ENCODE data around the gene PITPNC1.

Gene PITPNC1

DNA sequence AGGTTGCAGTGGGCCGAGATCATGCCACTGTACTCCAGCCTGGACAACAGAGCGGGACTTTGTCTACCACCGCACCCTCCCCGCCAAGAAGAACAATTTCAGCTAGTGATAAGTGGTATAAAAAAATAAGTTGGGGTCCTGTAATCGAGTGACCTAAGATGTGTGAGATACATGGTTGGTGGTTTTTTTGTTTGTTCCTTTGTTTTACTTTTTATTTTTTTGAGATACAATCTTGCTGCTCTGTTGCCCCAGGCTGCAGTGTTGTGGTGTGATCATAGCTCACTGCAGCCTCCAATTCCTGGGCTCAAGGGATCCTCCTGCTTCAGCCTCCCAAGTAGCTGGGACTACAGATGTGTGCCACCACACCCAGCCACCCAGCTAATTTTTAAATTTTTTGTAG lies 58.7 kb downstream of the PITPNC1 start:
- DNase-seq, result peak; percentile 49

DNA sequence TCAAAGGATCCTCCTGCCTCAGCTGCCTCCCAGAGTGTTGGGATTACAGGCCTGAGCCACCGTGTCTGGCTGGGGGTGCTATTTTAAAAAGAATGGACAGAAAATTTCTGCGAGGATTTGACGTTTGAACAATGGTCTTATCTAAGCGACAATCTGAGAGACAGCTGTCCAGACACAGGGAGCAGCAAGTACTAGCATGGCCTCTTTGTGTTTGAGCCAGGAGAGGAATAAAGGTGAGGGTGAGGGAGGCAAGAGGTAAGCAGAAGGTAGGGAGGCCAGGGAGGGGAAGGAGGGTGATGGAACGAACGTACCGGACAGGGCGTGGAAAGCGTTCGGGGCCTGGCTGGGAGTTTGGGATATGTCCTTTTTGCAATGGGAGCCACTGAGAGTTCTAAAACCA lies 59.2 kb downstream of the PITPNC1 start:
- peak; percentile 40 for DNase-seq

DNA sequence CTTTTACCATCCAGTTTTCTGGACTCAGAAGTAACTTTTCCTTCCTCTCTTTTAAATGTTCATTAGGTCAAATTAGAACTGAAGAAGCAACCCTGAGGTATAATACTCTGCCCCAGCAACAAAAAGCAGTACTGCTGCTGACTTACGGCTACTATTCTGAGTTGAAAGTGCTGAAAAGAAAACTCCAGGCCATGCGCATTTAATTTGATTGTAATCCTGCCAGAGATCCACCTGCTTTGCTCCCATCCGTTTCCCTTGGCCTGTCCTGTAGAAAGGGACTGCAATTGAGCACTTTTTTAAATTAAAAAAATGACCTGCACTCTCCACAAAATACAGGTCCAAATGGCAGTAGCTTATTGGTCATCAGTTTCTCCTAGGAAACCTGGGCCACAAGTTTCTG lies 61.6 kb downstream of the PITPNC1 start:
- DNase-seq, result no peak

DNA sequence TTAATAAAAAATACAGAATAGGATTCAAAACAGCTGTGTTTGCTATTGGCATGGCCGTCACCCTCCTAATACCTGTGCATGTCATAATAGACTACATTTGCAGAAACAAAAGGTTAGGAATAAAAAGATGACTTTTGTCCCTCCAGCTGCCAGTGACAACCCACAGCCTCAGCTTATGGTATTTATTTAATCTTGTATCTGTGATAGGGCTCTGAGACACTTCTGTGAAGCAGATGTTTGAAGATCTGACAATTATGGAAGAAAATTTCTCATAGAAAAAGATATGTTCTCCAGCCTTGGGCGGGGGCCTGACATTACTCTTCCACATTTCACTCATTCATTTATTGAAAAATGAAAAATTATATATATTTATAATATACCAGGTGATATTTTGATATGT lies 62.2 kb downstream of the PITPNC1 start:
- DNase-seq, result no peak

DNA sequence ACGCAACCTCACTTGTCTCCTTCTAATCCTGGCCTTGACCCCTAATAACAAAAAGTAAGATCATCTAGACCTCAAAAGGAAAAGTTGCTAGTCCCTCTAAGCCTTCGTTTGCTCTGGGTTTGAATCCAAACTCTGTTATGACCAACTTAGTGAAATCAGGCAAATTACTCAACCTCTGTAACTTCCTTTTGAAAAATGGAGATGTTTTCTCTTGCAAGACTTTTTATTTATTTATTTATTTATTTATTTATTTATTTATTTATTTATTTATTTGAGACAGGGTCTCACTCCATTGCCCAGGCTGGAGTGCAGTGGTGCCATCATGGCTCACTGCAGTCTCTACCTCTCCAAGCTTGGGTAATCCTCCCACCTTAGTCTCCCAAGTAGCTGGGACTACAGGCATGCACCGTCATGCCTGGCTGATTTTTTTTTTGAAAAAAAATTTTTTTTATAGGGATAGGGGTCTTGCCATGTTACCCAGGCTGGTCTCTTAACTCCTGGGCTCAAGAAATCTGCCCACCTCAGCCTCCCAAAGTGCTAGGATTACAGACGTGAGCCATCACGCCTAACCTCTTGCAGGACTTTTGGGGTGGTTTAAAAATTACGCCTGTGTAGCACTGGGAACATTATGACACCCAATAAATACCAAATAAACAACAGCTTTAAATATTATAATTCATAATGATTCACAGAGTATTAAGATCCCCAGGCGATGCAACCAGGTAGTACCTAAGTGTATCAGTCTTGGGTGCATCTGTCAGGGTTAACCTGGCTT lies 63.4 kb downstream of the PITPNC1 start:
- no peak for DNase-seq

DNA sequence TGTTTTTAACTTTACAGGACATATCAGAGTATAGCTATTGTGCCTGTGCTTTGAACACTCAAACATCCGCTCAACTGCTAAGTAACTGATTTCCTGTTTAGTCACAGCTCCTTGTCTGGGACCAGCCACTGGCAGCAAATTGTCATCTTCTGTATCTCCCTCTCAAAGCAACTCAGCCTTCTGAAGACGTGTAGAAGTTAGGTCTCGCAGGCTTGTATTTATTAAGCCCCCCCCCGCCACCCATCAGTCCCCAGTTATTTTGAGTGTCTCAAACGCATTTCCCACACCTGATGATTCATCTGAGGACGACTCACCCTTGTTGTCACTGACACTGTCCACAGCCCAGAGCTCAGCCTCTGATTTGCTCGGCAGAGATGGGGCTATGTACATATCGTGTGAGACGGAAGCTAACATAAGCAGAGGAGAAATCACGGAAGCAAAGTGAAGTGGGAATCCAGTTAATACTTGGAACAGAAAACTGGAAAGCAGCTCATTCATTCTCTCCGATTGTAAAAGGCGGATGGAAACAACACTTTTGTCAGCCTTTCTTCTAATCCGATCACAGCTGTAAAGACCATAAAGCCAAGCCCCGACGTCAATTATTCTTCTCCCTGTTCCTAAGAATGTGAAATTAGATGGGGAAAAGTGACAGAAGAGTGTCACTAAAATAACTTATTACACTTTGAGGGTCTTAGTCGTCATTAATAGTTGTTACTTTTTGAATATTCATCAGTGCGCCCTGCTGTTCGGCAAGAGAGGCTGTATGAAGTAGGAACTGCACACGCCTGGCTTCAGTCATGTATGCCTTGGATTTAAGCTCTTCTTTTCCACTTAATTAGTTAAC lies 64.2 kb downstream of the PITPNC1 start:
- peak; percentile 68 for DNase-seq

DNA sequence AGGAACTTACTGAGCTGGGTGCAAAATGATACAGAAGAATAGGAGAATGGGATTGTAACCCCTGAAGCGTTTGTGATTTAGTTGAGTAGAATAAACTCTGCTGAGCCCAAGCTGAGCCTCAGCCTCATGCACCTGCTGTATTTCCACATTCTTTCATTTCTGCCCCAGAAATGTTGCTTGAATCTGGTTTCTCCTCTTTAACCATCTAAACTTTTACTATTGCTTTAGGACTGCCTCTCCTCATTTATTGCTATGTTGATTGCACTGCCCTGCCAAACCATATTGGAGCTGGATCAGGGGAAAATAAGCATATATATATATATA lies 64.8 kb downstream of the PITPNC1 start:
- DNase-seq, result no peak

DNA sequence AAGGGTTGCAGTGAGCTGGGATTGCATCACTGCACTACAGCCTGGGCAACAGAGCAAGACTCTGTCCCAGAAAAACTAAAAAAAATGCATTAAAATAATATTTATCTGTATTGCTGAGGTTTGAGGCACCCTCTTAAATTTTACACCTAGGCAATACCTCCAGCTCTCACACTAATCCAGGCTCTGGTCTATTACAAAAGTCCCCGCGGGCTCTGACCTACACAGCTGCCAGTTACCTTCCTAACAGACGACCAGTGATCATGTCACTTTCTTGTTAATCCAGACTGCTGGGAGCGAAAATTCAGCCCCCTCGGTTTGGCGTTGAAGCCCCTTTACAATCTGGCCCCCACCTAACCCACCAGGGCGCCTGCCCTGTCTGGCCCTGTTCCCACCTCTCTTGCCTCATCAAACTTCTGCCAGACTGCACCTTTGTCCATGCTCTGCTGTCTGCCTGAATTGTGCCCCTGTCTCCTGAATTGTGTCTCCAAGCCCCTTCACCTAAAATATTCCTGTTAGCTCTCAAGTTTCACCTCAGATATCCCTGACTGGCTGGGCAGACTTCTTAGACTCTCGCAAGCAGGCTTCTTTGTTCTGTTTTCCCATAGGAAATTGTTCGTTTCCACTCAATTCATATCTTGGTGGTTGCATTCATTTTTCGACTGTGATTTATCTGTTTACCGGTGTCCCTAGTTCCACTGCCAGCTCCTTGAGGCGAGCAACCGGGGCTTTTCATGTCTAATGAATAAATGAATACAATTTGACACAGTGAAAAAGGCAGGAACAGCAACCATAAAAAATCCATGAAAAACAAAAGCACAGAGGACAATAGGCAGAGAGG lies 65.9 kb downstream of the PITPNC1 start:
- no peak for DNase-seq

DNA sequence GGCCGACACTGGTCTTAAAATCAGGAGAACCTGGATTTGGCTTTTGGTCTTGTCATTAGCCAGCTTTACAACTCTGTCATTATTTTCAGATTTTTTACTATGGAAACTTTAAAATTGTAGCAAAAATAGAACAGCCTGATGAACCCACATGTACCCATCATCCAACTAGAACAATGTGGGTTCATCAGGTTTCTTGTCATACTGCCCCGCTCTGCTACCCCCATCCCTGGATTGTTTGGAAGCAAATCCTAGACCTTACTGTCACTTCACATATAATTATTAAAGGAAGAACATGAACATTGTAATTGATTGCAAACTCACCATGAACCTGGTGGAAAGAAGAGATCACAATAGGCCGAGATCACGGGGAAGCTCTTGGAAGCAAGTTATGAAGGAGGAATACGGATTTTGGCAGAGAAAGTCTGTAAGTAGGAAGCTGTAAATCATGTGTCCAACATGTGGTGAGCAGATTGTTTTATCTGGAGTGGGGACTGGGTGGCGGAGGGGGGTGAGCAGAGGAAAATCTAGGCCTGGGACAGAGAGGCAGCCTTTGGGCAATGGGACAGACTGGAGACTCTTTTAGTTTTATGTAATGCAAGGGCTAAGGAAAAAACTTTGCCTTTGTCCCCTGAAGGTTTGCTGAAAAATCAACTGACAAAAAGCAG lies 67.0 kb downstream of the PITPNC1 start:
- no peak for DNase-seq

DNA sequence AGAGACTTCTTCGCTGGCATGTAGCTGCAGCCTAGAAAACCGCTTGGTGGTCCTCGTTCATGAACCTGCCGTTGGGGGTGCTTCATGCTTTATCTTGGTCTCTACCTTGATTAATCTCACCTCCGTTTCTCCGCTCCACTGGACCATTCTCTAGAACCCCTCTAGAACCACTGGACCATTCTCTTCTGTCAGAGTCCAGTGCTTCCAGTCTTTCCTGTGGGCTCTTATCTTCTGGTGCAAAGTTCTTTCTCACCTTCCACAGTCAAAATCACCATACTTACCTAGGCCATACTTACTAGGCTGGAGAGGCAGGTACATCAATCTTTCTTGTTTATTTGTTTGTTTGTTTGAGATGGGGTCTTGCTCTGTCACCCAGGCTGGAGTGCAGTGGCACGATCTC lies 71.4 kb downstream of the PITPNC1 start:
- DNase-seq, result peak; percentile 41

DNA sequence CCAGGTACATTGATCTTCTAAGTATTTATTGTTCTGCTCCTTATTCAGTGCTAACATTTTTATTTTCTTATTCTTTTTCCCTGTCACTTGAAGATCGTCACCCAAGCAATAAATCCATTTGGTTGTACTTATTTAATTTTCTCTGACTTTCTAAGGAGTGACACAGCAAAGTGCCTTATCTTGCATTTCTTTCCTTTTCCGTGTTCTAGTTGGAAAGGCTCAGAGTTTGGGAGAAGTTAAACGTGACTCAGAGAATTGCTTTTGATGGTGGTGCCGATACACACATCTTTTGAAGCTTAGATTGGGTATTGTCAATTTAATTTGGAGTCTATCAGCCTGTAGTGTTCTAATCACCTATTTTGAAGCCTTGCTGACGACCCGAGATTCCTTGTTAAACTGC lies 72.0 kb downstream of the PITPNC1 start:
- no peak for DNase-seq

DNA sequence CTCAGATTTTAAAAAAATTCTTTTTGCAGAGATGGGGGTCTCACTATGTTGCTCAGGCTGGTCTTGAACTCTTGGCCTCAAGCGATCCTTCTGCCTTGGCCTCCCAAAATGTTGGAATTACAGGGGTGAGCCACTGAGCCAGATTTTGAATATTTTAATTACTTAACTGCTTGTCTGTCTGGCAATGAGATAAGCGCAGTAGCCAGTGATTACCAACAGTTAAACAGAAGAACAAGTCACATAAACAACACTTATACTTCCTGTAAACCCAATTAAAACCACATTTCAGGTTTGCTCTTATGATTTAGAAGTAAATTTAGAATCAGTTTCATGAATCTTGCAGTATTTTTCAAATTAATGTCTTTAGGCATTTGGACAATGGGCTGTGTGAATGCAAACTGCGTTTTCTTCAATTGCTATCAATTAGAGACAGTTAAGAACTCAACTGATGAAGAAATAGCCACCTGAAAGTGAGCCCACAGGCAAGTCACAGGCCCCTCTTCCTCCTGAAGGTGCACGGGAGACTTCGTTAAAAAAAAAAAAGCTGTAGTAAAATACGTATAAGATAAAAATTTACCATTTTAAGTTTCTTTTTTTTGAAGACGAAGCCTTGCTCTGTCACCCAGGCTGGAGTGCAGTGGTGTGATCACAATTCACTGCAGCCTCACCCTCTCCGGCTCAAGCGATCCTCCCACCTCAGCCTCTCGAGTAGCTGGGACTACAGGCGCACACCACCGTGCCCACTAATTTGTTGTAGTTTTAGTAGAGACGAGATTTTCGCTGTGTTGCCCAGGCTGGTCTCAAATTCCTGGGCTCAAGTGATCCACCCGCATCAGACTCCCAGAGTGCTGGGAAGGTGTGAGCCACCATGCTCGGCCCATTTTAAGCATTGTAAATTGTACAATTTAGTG lies 73.0 kb downstream of the PITPNC1 start:
- peak; percentile 48 for DNase-seq

DNA sequence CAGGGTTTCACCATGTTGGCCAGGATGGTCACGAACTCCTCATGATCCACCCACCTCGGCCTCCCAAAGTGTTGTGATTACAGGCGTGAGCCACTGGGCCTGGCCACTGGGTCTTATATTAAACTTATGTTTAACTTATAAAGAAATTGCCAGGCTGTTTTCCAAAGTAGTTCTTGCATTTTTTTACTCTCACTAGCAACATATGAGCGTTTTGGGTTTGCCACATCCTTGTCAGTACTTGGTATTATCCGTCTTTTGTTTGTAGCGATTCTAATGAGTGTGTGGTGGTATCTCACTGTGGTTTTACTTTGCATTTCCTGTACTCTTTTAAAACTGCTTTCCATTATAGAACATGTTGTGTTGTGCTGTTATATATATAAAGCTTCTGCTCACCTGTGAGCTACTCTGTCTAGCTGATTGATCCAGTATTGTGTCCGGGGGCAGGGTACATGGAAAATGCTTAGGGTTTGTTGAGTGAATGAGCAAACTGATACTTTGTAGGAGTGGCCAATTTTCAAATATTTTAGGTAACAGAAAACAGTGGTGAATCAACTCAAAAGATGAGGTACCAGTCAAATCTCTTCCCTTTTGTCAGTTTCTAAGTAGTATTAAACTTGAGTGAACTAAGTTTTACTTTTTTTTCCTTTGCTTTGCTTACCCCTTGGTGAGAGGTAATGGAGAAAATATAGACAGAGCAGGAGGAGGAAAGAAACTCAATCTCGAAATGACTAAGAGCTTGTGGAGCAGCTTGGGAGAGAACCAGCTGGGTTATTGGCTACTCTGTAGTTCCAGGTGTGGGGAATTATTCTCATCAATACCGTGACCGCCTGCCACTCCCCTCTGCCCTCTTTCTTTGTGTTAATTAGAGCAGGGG lies 75.8 kb downstream of the PITPNC1 start:
- DNase-seq, result no peak

DNA sequence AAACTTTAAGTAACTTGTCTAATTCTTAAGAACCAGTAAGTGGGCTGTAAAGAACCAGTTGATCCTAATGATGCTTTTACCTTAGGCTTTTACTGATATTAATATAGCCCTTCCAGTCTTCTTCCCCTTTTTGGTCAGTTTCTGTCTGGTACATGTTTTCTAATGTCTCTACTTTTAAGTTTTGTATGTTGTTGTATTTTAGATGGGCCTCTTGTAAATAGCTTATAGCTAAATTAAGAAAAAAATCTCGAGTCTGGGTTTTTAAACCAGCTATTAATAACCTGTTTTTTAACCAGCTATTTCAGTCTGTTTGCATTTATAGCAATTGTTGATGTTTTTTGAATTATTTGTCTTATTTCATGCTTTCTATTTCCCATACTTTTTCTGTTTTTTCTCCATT lies 79.0 kb downstream of the PITPNC1 start:
- no peak for DNase-seq

DNA sequence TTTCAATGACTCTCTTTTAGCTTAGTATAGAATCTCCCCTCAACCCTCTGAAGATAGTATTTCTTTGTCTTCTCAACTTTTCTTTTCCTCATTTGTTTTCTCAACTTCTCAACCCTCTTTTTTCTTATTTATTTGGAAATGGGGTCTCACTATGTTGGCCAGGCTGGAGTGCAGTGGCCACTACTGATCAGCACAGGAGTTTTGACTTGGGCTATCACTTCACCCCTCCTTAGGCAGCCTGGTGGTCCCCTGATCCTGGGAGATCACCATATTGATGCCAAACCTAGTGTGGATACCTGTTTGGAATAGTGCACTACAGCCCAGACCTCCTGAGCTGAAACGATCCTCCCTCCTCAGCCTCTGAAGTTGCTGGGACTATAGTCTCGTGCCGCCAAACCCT lies 79.8 kb downstream of the PITPNC1 start:
- peak; percentile 36 for DNase-seq

DNA sequence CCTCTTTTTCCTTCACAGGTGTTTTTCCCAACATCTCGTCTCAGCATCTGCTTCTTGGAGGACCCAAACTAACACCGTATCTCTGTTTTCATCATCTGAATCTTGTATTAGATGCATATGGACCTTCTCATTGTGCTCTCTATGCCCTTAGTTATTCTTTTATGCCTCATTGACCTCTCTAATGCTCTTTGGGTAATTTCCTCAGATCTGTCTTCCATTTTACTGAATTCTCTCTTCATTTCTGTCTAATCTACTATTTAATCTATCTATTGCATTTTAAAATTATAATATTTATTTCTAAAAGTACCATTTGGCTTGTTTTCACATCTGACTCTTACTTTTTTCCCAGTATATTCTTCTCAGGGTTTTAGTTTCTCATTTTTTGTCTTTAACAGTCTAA lies 81.1 kb downstream of the PITPNC1 start:
- DNase-seq, result no peak

DNA sequence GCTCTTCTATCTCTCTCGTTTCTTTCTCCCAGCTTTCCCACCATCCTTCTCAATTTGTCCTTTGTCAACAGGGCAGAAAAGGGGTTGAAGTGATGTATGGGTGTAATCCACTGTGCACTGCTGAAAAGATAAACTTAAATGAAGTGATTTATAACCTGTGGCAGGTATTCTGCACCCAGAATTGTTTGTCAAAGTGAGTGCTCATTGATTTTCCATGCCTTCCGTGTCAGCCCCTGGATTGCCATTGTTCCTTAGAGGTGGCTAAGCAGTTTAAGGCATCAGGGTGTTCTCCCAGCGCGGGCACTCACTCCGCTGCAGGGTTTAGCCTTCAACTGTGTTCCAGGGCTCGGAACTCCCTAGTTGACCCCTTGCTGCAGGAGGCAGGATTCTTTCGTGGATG lies 82.9 kb downstream of the PITPNC1 start:
- DNase-seq, result no peak

DNA sequence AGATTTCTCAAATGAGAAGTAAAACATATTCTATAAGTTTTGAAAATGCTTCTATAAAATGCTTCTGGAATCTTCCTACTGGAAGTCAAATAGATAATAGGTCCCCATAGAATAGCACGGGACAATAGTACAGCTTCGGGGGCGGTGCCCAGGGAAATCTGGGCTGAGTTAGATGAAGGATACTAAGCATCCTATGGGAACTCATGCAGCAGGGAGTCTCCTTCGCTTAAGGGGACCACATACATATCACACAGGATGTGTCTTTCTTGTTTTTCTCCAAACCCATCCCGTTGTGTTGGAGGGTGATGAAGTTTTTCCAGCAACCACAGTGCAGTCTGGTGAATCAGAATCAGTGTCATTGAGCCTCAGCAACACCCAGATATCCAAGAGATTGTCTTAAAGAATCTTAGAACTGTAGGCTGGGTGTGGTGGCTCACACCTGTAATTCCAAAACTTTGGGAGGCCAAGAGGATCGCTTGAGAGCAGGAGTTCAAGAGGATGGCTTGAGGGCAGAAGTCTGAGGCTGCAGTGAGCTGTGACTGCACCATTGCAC lies 84.2 kb downstream of the PITPNC1 start:
- no peak for DNase-seq

DNA sequence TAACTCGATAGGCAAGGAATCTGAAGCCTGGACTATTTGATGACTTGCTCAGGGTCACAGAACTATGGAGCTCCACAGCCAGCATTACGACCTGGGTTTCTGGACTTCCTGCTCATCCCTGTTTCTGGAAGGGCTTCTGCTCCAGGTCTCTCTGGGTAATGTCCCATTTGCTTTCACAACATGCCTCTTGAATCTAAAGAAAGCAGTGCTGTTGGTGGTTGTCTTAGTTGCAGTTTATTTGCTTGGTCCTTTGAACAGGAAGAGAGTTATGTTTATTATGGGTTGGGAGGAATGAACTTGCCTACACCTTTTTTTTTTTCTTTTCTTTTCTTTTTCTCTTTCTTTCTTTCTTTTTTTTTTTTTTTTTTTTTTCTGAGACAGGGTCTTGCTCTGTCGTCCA lies 84.8 kb downstream of the PITPNC1 start:
- DNase-seq, result no peak

DNA sequence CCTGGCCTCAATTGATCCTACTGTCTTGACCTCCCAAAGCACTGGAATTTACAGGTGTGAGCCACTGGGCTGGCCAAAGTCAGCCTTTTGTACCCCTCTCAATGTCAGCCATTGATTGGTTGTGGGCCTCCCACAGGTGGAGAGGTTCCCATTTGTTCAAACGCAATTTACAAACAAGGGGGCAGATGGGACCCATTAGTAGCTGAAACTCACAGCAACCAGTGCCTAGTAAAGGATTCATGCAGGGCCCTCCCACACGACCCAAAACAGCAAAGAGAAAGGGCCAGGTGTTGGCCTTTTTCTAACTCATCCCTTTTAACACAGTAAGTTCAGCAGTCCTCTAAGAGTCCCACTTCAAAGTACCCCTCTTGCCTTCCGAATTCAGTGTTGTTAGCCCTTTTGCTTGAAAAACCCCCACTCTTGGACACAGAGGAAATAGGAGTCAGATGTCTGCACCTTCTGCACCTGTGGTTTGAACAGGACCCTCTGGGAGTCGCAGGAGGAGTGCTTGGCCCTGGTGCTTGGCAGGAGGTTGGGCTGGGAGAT lies 89.2 kb downstream of the PITPNC1 start:
- DNase-seq, result peak; percentile 45

All from activated CD8-positive, alpha-beta memory T cell treated with anti-CD3 and anti-CD28 coated beads, Interleukin-2, amount 50 U/mL, for 48 hours (primary cell).